Spleen (tissue), 7 donors: ENCODE results near the gene MRPL54.

Experiments
- POLR2A ChIP-seq, 3 donors: fragments of 450-650 bp; IDR thresholded peaks; one replicate each; pipeline ENCODE4 v1.5.1; 2017; ENCODE audit warnings: antibody characterized with exemption in 3 of 3, mild to moderate bottlenecking in 1 of 3
- POLR2AphosphoS5 ChIP-seq, 3 donors: sonication (generic); formaldehyde crosslinking; IDR thresholded peaks; one replicate each; pipeline ENCODE4 v1.5.1; 2017; ENCODE audit warnings: antibody characterized with exemption in 3 of 3
- TF ChIP-seq, protein P1 (sequence below), 11 experiments: fragments of 200-600 bp in 7 of 11; fragments of 450-650 bp in 4 of 11; sonication (generic) in 4 of 11; IDR thresholded peaks in 8 of 11; conservative IDR thresholded peaks in 3 of 11; 1 replicate in 7 of 11; 2 replicates in 4 of 11; pipeline versions ENCODE4 v1.4.0 to v1.8.0; 2016 to 2021; ENCODE audit warnings: antibody characterized with exemption in 11 of 11, inconsistent platforms in 4 of 11, mild to moderate bottlenecking in 1 of 11
- donor health status: DM: no; HTN: no; CAD: no; lungs with moderate emphysema.
- donor health status: DM: no; HTN: no; CAD: no.
- donor health status: DM: no; HTN: no; CAD: no.

DNA sequence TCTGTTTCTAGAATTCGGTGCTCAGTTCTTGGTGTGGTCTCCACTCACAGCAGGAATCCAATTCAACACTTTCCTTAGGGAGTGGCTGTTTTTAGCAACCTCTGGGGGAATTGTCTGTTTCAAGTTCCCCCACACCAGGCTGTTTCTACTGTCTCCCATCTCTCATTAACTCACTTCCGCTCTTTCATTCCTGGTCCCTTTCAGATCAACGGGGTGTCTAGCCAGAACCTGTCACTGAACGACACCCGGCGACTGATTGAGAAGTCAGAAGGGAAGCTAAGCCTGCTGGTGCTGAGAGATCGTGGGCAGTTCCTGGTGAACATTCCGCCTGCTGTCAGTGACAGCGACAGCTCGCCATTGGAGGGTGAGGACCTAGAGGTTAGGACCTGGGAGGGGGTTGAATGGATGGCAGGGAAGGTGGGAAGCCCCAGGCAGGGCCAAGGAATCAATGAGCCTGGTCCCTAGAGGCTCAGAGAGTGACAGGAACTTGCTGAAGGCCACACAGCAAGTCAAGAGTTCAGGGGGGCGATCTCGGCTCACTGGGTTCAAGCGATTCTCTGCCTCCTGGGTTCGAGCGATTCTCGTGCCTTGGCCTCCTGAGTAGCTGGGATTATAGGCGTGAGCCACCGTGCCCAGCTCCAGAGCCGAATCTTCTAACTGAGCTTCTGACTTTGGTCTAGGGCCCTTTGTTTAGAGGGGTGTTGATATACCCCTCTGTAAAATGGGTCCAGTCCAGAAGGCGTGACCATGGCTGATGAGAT, 28.8 kb upstream of the MRPL54 start:
- no peak for TF ChIP-seq POLR2AphosphoS5 (IDR thresholded peaks at IDR 0.05)
- no peak for TF ChIP-seq POLR2A (IDR thresholded peaks at IDR 0.05)
- TF ChIP-seq, protein P1, sequence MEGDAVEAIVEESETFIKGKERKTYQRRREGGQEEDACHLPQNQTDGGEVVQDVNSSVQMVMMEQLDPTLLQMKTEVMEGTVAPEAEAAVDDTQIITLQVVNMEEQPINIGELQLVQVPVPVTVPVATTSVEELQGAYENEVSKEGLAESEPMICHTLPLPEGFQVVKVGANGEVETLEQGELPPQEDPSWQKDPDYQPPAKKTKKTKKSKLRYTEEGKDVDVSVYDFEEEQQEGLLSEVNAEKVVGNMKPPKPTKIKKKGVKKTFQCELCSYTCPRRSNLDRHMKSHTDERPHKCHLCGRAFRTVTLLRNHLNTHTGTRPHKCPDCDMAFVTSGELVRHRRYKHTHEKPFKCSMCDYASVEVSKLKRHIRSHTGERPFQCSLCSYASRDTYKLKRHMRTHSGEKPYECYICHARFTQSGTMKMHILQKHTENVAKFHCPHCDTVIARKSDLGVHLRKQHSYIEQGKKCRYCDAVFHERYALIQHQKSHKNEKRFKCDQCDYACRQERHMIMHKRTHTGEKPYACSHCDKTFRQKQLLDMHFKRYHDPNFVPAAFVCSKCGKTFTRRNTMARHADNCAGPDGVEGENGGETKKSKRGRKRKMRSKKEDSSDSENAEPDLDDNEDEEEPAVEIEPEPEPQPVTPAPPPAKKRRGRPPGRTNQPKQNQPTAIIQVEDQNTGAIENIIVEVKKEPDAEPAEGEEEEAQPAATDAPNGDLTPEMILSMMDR (IDR thresholded peaks at IDR 0.05 in 8 of 11, conservative IDR thresholded peaks at IDR 0.05 in 3 of 11), result no peak
